Loucy (cell line): Measurements from ENCODE around the gene DNAJC11.

Experiments used
- H2AFZ ChIP-seq: fragments of 200-600 bp; sonication (generic); 2 replicates; pipeline ENCODE4 v1.6.0; 2016; ENCODE audit warnings: antibody characterized with exemption, mild to moderate bottlenecking, low read length, moderate library complexity
- H3F3A ChIP-seq: fragments of 200-600 bp; 2 replicates; pipeline ENCODE4 v1.6.0; 2016; ENCODE audit warnings: antibody characterized with exemption, low read depth, mild to moderate bottlenecking
- H3K27me3 ChIP-seq: fragments of 200-600 bp; sonication (generic); 2 replicates; pipeline ENCODE4 v1.6.1; 2014; ENCODE audit warnings: low read length, mild to moderate bottlenecking; ENCODE audit not compliant: insufficient read depth, poor library complexity, severe bottlenecking
- H3K36me3 ChIP-seq: fragments of 200-600 bp; sonication (generic); 2 replicates; pipeline ENCODE4 v1.6.1; 2016; ENCODE audit warnings: low read length; ENCODE audit not compliant: insufficient read depth
- H3K4me1 ChIP-seq: fragments of 200-600 bp; sonication (generic); 2 replicates; pipeline ENCODE4 v1.5.1; 2014; ENCODE audit warnings: low read length, mild to moderate bottlenecking; ENCODE audit not compliant: insufficient read depth, poor library complexity, severe bottlenecking
- H3K4me2 ChIP-seq: fragments of 200-600 bp; sonication (generic); 2 replicates; pipeline ENCODE4 v1.6.0; 2014; ENCODE audit warnings: antibody characterized with exemption, low read length, low read depth, mild to moderate bottlenecking; ENCODE audit not compliant: poor library complexity, severe bottlenecking
- H3K4me3 ChIP-seq: fragments of 200-600 bp; sonication (generic); 2 replicates; pipeline ENCODE4 v1.5.1; 2014; ENCODE audit warnings: low read length, mild to moderate bottlenecking, mixed read lengths; ENCODE audit not compliant: poor library complexity, severe bottlenecking
- H3K79me2 ChIP-seq: fragments of 200-600 bp; sonication (generic); 2 replicates; pipeline ENCODE4 v1.6.1; 2014; ENCODE audit warnings: low read length; ENCODE audit not compliant: insufficient read depth
- H3K9ac ChIP-seq: fragments of 200-600 bp; sonication (generic); 2 replicates; pipeline ENCODE4 v1.6.0; 2014; ENCODE audit warnings: mild to moderate bottlenecking, low read depth, low read length, moderate library complexity; ENCODE audit not compliant: poor library complexity, severe bottlenecking
- H3K9me2 ChIP-seq: fragments of 200-600 bp; sonication (generic); replicated peaks from 2 replicates; pipeline ENCODE4 v1.6.1; 2016; ENCODE audit warnings: low read depth, low read length, mixed read lengths
- H3K9me3 ChIP-seq: fragments of 200-600 bp; sonication (generic); 2 replicates; pipeline ENCODE4 v1.6.1; 2014; ENCODE audit warnings: mild to moderate bottlenecking, antibody characterized with exemption, low read length, low read depth; ENCODE audit not compliant: insufficient read depth
- H4K20me1 ChIP-seq: fragments of 200-600 bp; sonication (generic); 2 replicates; pipeline ENCODE4 v1.6.0; 2014; ENCODE audit warnings: antibody characterized with exemption, low read length, mild to moderate bottlenecking; ENCODE audit not compliant: insufficient read depth, poor library complexity, severe bottlenecking
- CTCF ChIP-seq: fragments of 200-600 bp; sonication (generic); conservative IDR thresholded peaks from 2 replicates; pipeline ENCODE4 v1.5.1; 2014; ENCODE audit warnings: mild to moderate bottlenecking, antibody characterized with exemption, low read length
- EZH2phosphoT487 ChIP-seq: fragments of 200-600 bp; IDR thresholded peaks from 2 replicates; pipeline ENCODE4 v1.6.1; 2018; ENCODE audit warnings: antibody characterized with exemption, mild to moderate bottlenecking, moderate library complexity, borderline replicate concordance

Gene DNAJC11

GRCh38 chr1:6674771-6675170, 26.8 kb downstream of the DNAJC11 start:
- Histone ChIP-seq H3K27me3 (no peaks in the 10 kb centered on the region), H3K9me3 (no peaks in the 10 kb centered on the region), H3K79me2 (no peaks in the 10 kb centered on the region), H3K4me1 (no peaks in the 10 kb centered on the region), H4K20me1 (no peaks in the 10 kb centered on the region), H3K36me3 (peaks cover 53% of the 10 kb centered on the region; the same call in 1 of the 2 replicates), H2AFZ (no peak overlapping the region), H3K4me3 (no peak overlapping the region), H3K9ac (no peak overlapping the region), H3K9me2 (no peaks in the 10 kb centered on the region), H3F3A (no peaks in the 10 kb centered on the region), H3K4me2 (no peak overlapping the region)
- no peak for TF ChIP-seq EZH2phosphoT487
- TF ChIP-seq CTCF, result no peak

- no peaks in the 10 kb centered on the region for H3K9me2 ChIP-seq
- H3K4me1 ChIP-seq, result no peaks in the 10 kb centered on the region
- no peaks in the 10 kb centered on the region for H3F3A ChIP-seq
- no peak overlapping the region for H3K4me2 ChIP-seq
- no peak overlapping the region for H3K4me3 ChIP-seq
- peaks cover 44% of the 10 kb centered on the region; the same call in 1 of the 2 replicates for H3K36me3 ChIP-seq
- no peaks in the 10 kb centered on the region for H4K20me1 ChIP-seq
- H3K9ac ChIP-seq, result no peak overlapping the region
- no peaks in the 10 kb centered on the region for H3K79me2 ChIP-seq
- TF ChIP-seq EZH2phosphoT487 (no peak), CTCF (no peak)
- H3K9me3 ChIP-seq, result no peaks in the 10 kb centered on the region
- no peaks in the 10 kb centered on the region for H3K27me3 ChIP-seq
- H2AFZ ChIP-seq, result no peak overlapping the region
These were observed 27.7 kb downstream of the DNAJC11 start for GRCh38 chr1:6673816-6674398.

GRCh38 chr1:6672558-6672957, 29.1 kb downstream of the DNAJC11 start:
- H3K9me2 ChIP-seq, result no peaks in the 10 kb centered on the region
- no peaks in the 10 kb centered on the region for H3K79me2 ChIP-seq
- no peaks in the 10 kb centered on the region for H3K27me3 ChIP-seq
- no peaks in the 10 kb centered on the region for H3K4me1 ChIP-seq
- H3K36me3 ChIP-seq, result peaks cover 36% of the 10 kb centered on the region; the same call in 1 of the 2 replicates
- H2AFZ ChIP-seq, result no peak overlapping the region
- H4K20me1 ChIP-seq, result no peaks in the 10 kb centered on the region
- no peaks in the 10 kb centered on the region for H3K9me3 ChIP-seq
- no peak overlapping the region for H3K4me3 ChIP-seq
- no peaks in the 10 kb centered on the region for H3F3A ChIP-seq
- H3K9ac ChIP-seq, result no peak overlapping the region
- H3K4me2 ChIP-seq, result no peak overlapping the region
- TF ChIP-seq CTCF, result no peak
- TF ChIP-seq EZH2phosphoT487, result no peak
